C4-2B (cell line): ENCODE results near the gene NTRK3.

Experiments
- CTCF ChIP-seq: fragments of 450-650 bp; conservative IDR thresholded peaks from 2 replicates; pipeline ENCODE4 v1.5.1; 2017; ENCODE audit warnings: mild to moderate bottlenecking
- ZFX ChIP-seq: fragments of 450-650 bp; IDR thresholded peaks from 2 replicates; pipeline ENCODE4 v1.6.1; 2017

- TF ChIP-seq CTCF (no peak), ZFX (no peak)
Measured at GRCh38 chr15:88071141-88071540, 185.4 kb downstream of the NTRK3 start.
